ENCODE results near the gene RIMOC1.
"Not testable (repeated sequence)": the region's sequence is repeated elsewhere in the genome, so short reads cannot be mapped to it uniquely, and the experiment has no call there.

RIMOC1 gene

GRCh38 chr5:41891066-41891707, 13.0 kb upstream of the RIMOC1 start:
- DNase-seq (ENCODE audit: low read depth, low spot score): no peak

- no peak for DNase-seq (ENCODE audit: low read depth, low spot score)
Measured at GRCh38 chr5:41892031-41892430, 12.1 kb upstream of the RIMOC1 start.

- no peak for DNase-seq (ENCODE audit: low read depth, low spot score)
Measured at GRCh38 chr5:41893074-41893851, 10.9 kb upstream of the RIMOC1 start.

GRCh38 chr5:41896230-41896629, 7.9 kb upstream of the RIMOC1 start:
- DNase-seq (ENCODE audit: low read depth, low spot score): no peak

GRCh38 chr5:41903382-41903891, 707 bp upstream of the RIMOC1 start:
- DNase-seq (ENCODE audit: low read depth, low spot score): no peak

- no peak for DNase-seq (ENCODE audit: low read depth, low spot score)
Measured at GRCh38 chr5:41906151-41906550, 2.0 kb downstream of the RIMOC1 start.

GRCh38 chr5:41908374-41909079, 4.4 kb downstream of the RIMOC1 start:
- DNase-seq (ENCODE audit: low read depth, low spot score): no peak

- DNase-seq (ENCODE audit: low read depth, low spot score): no peak
Measured at GRCh38 chr5:41918105-41918504, 14.0 kb downstream of the RIMOC1 start.

- DNase-seq (ENCODE audit: low read depth, low spot score): no peak
Measured at GRCh38 chr5:41921166-41921565, 17.0 kb downstream of the RIMOC1 start.

- DNase-seq (ENCODE audit: low read depth, low spot score): no peak
Measured at GRCh38 chr5:41921874-41922273, 17.7 kb downstream of the RIMOC1 start.

- DNase-seq (ENCODE audit: low read depth, low spot score): no peak
Measured at GRCh38 chr5:41924526-41924871, 20.4 kb downstream of the RIMOC1 start.

- peak; percentile 49 for DNase-seq (ENCODE audit: low read depth, low spot score)
Measured at GRCh38 chr5:41924872-41925554, 20.9 kb downstream of the RIMOC1 start, which contains the start of gene FBXO4. Gene FBXO4 (plus strand): TSS chr5:41925281. CDS start chr5:41925310, 29 bp downstream.

- no peak for DNase-seq (ENCODE audit: low read depth, low spot score)
Measured at GRCh38 chr5:41925555-41925951, 21.4 kb downstream of the RIMOC1 start.

- DNase-seq (ENCODE audit: low read depth, low spot score): no peak
Measured at GRCh38 chr5:41927604-41928003, 23.5 kb downstream of the RIMOC1 start.

- no peak for DNase-seq (ENCODE audit: low read depth, low spot score)
Measured at GRCh38 chr5:41929035-41929434, 24.9 kb downstream of the RIMOC1 start.

- DNase-seq (ENCODE audit: low read depth, low spot score): no peak
Measured at GRCh38 chr5:41932770-41933169, 28.6 kb downstream of the RIMOC1 start.

- no peak for DNase-seq (ENCODE audit: low read depth, low spot score)
Measured at GRCh38 chr5:41935544-41935943, 31.4 kb downstream of the RIMOC1 start.

GRCh38 chr5:41940641-41941040, 36.5 kb downstream of the RIMOC1 start:
- DNase-seq (ENCODE audit: low read depth, low spot score): no peak

GRCh38 chr5:41945332-41945955, 41.3 kb downstream of the RIMOC1 start:
- not testable (repeated sequence) for DNase-seq (ENCODE audit: low read depth, low spot score)

- DNase-seq (ENCODE audit: low read depth, low spot score): no peak
Measured at GRCh38 chr5:41951224-41951623, 47.1 kb downstream of the RIMOC1 start.
